Right renal cortex interstitium (tissue), 3 donors: ENCODE results near the gene DBNL. TPM values are rescaled to one million over a fixed set of nuclear protein-coding genes. Genes with fewer than 3 reads are reported as not detected.
"Not testable (repeated sequence)": the region's sequence is repeated elsewhere in the genome, so short reads cannot be mapped to it uniquely, and the experiment has no call there.

ENCODE experiments used
- DNase-seq, 3 donors: peaks; one replicate each; pipeline ENCODE4 v3.0.0-alpha.2; 2013; ENCODE audit warnings: low read depth in 3 of 3, low spot score in 2 of 3
- polyA plus RNA-seq, 3 donors: library from polyadenylated mRNA; unstranded; fragments of 120-200 nt; gene quantifications; one replicate each; pipeline ENCODE4 v1.2.1, GENCODE V29; 2013; ENCODE audit not compliant: insufficient read length in 3 of 3

DBNL gene
- 10 to 100 TPM; 56.7 to 69.2 (median 65.4) TPM for polyA plus RNA-seq

- peak; percentile 69 to 80 (median 70) for DNase-seq
Observed at GRCh38 chr7:44044315-44045225, at the start of gene DBNL. DBNL (plus strand) TSS chr7:44044702; CDS start chr7:44044738, 36 bp downstream.

- not testable (repeated sequence) for DNase-seq
Observed at GRCh38 chr7:43997532-43997931, 47.0 kb upstream of the DBNL start, which contains the start of gene SPDYE1. SPDYE1 (plus strand) TSS chr7:43997897; CDS start chr7:43999950, 2,053 bp downstream.

- not testable (repeated sequence) for DNase-seq
Observed at GRCh38 chr7:44012081-44012480, 32.4 kb upstream of the DBNL start.

- DNase-seq = not testable (repeated sequence)
Observed at GRCh38 chr7:44015090-44015489, 29.4 kb upstream of the DBNL start.

GRCh38 chr7:44018857-44019807 is 25.4 kb upstream of the DBNL start:
- peak; percentile 86 to 94 (median 88) for DNase-seq

- not testable (repeated sequence) for DNase-seq
Observed at GRCh38 chr7:44019825-44020224, 24.7 kb upstream of the DBNL start.

GRCh38 chr7:44022069-44022468 is 22.4 kb upstream of the DBNL start:
- not testable (repeated sequence) for DNase-seq

GRCh38 chr7:44022796-44023467 is 21.6 kb upstream of the DBNL start:
- not testable (repeated sequence) for DNase-seq

GRCh38 chr7:44029433-44029832 is 15.1 kb upstream of the DBNL start:
- not testable (repeated sequence) for DNase-seq

GRCh38 chr7:44030029-44030428 is 14.5 kb upstream of the DBNL start:
- not testable (repeated sequence) for DNase-seq

- DNase-seq = not testable (repeated sequence)
Observed at GRCh38 chr7:44031319-44031718, 13.2 kb upstream of the DBNL start.

GRCh38 chr7:44032031-44032430 is 12.5 kb upstream of the DBNL start:
- not testable (repeated sequence) for DNase-seq

- not testable (repeated sequence) for DNase-seq
Observed at GRCh38 chr7:44033971-44034844, 10.3 kb upstream of the DBNL start.

- not testable (repeated sequence) for DNase-seq
Observed at GRCh38 chr7:44036364-44036763, 8.1 kb upstream of the DBNL start.

GRCh38 chr7:44037951-44038350 is 6.6 kb upstream of the DBNL start:
- not testable (repeated sequence) for DNase-seq

GRCh38 chr7:44038553-44038952 is 5.9 kb upstream of the DBNL start:
- DNase-seq = not testable (repeated sequence)

- DNase-seq = not testable (repeated sequence)
Observed at GRCh38 chr7:44038961-44039558, 5.4 kb upstream of the DBNL start.

GRCh38 chr7:44039800-44040492 is 4.6 kb upstream of the DBNL start:
- not testable (repeated sequence) for DNase-seq
